ENCODE data around the gene LRRC26.

- TF ChIP-seq CTCF (IDR thresholded peaks at IDR 0.05): no peak
- no peak for TF ChIP-seq SREBF2 (IDR thresholded peaks at IDR 0.05)
- TF ChIP-seq RFX5 (IDR thresholded peaks at IDR 0.05): no peak
- TF ChIP-seq ZC3H11A (IDR thresholded peaks at IDR 0.05): no peak
- no peak for TF ChIP-seq POLR2A (IDR thresholded peaks at IDR 0.05; ENCODE audit: low read length)
- TF ChIP-seq MAX (IDR thresholded peaks at IDR 0.05): no peak
- TF ChIP-seq ELK1 (IDR thresholded peaks at IDR 0.05; ENCODE audit: low read depth, low read length): no peak
- TF ChIP-seq CBX2 (IDR thresholded peaks at IDR 0.05; ENCODE audit: borderline replicate concordance, low read depth): no peak
- TF ChIP-seq SMC3 (IDR thresholded peaks at IDR 0.05): no peak
- no peak for TF ChIP-seq TP53 (CRISPR knock-in tag; IDR thresholded peaks at IDR 0.05)
- TF ChIP-seq REST (IDR thresholded peaks at IDR 0.05): no peak
- no peak for TF ChIP-seq HMGXB4 (CRISPR knock-in tag; IDR thresholded peaks at IDR 0.05; ENCODE audit: borderline replicate concordance)
- TF ChIP-seq EP300 (IDR thresholded peaks at IDR 0.05): no peak
- no peak for TF ChIP-seq JUN (IDR thresholded peaks at IDR 0.05)
Measured at GRCh38 chr9:137218212-137218753, 48.4 kb upstream of the LRRC26 start.

All from A549 (cell line).